ENCODE results near the gene ELMO1.

ELMO1 gene

GRCh38 chr7:37360484-37360883, 88.2 kb downstream of the ELMO1 start:
- no peak for DNase-seq (ENCODE audit: low spot score)
- no peaks in the 10 kb centered on the region for H3K27me3 ChIP-seq (ENCODE audit: insufficient read depth, poor library complexity, severe bottlenecking)
- H3K9me3 ChIP-seq (ENCODE audit: severe bottlenecking): no peaks in the 10 kb centered on the region
- TF ChIP-seq CTCF (IDR thresholded peaks at IDR 0.05; ENCODE audit: poor library complexity, severe bottlenecking): no peak
- no peak overlapping the region for H3K4me3 ChIP-seq (ENCODE audit: severe bottlenecking)
- H3K27ac ChIP-seq (ENCODE audit: poor library complexity, severe bottlenecking): no peak overlapping the region
- H3K36me3 ChIP-seq (ENCODE audit: low read depth): no peaks in the 10 kb centered on the region
- H3K4me1 ChIP-seq (ENCODE audit: insufficient read depth, poor library complexity, severe bottlenecking): no peaks in the 10 kb centered on the region
- ATAC-seq (ENCODE audit: low read depth): no peak

- no peak overlapping the region for H3K27ac ChIP-seq (ENCODE audit: poor library complexity, severe bottlenecking)
- no peaks in the 10 kb centered on the region for H3K4me1 ChIP-seq (ENCODE audit: insufficient read depth, poor library complexity, severe bottlenecking)
- H3K9me3 ChIP-seq (ENCODE audit: severe bottlenecking): no peaks in the 10 kb centered on the region
- no peaks in the 10 kb centered on the region for H3K36me3 ChIP-seq (ENCODE audit: low read depth)
- H3K4me3 ChIP-seq (ENCODE audit: severe bottlenecking): no peak overlapping the region
- no peaks in the 10 kb centered on the region for H3K27me3 ChIP-seq (ENCODE audit: insufficient read depth, poor library complexity, severe bottlenecking)
- DNase-seq (ENCODE audit: low spot score): no peak
- TF ChIP-seq CTCF (IDR thresholded peaks at IDR 0.05; ENCODE audit: poor library complexity, severe bottlenecking): no peak
- no peak for ATAC-seq (ENCODE audit: low read depth)
Observed at GRCh38 chr7:37359662-37360444, 88.8 kb downstream of the ELMO1 start.

- Histone ChIP-seq H3K27me3 (ENCODE audit: insufficient read depth, poor library complexity, severe bottlenecking) (no peaks in the 10 kb centered on the region), H3K9me3 (ENCODE audit: severe bottlenecking) (no peaks in the 10 kb centered on the region), H3K27ac (ENCODE audit: poor library complexity, severe bottlenecking) (no peak overlapping the region), H3K4me3 (ENCODE audit: severe bottlenecking) (no peak overlapping the region), H3K36me3 (ENCODE audit: low read depth) (no peaks in the 10 kb centered on the region), H3K4me1 (ENCODE audit: insufficient read depth, poor library complexity, severe bottlenecking) (no peaks in the 10 kb centered on the region)
- DNase-seq (ENCODE audit: low spot score) (no peak), ATAC-seq (ENCODE audit: low read depth) (no peak)
- TF ChIP-seq CTCF (IDR thresholded peaks at IDR 0.05; ENCODE audit: poor library complexity, severe bottlenecking): no peak
Observed at GRCh38 chr7:37359180-37359579, 89.5 kb downstream of the ELMO1 start.

GRCh38 chr7:37357637-37357996, 91.0 kb downstream of the ELMO1 start:
- H3K27me3 ChIP-seq (ENCODE audit: insufficient read depth, poor library complexity, severe bottlenecking): no peaks in the 10 kb centered on the region
- H3K36me3 ChIP-seq (ENCODE audit: low read depth): no peaks in the 10 kb centered on the region
- TF ChIP-seq CTCF (IDR thresholded peaks at IDR 0.05; ENCODE audit: poor library complexity, severe bottlenecking): no peak
- H3K27ac ChIP-seq (ENCODE audit: poor library complexity, severe bottlenecking): no peak overlapping the region
- no peak overlapping the region for H3K4me3 ChIP-seq (ENCODE audit: severe bottlenecking)
- DNase-seq (ENCODE audit: low spot score) (no peak), ATAC-seq (ENCODE audit: low read depth) (no peak)
- no peaks in the 10 kb centered on the region for H3K9me3 ChIP-seq (ENCODE audit: severe bottlenecking)
- no peaks in the 10 kb centered on the region for H3K4me1 ChIP-seq (ENCODE audit: insufficient read depth, poor library complexity, severe bottlenecking)

GRCh38 chr7:37356911-37357636, 91.6 kb downstream of the ELMO1 start:
- ATAC-seq (ENCODE audit: low read depth) (no peak), DNase-seq (ENCODE audit: low spot score) (no peak)
- Histone ChIP-seq H3K4me3 (ENCODE audit: severe bottlenecking) (no peak overlapping the region), H3K27me3 (ENCODE audit: insufficient read depth, poor library complexity, severe bottlenecking) (no peaks in the 10 kb centered on the region), H3K4me1 (ENCODE audit: insufficient read depth, poor library complexity, severe bottlenecking) (no peaks in the 10 kb centered on the region), H3K27ac (ENCODE audit: poor library complexity, severe bottlenecking) (no peak overlapping the region), H3K9me3 (ENCODE audit: severe bottlenecking) (no peaks in the 10 kb centered on the region), H3K36me3 (ENCODE audit: low read depth) (no peaks in the 10 kb centered on the region)
- no peak for TF ChIP-seq CTCF (IDR thresholded peaks at IDR 0.05; ENCODE audit: poor library complexity, severe bottlenecking)

All from RWPE2 (cell line).